NCI-H524 treated with DMSO at 0.1 percent for 48 hours (cell line): ENCODE data around the gene ABCB9.
"Not testable (repeated sequence)": the region's sequence is repeated elsewhere in the genome, so short reads cannot be mapped to it uniquely, and the experiment has no call there.

Experiments
- DNase-seq: peaks from one replicate; lab custom pipeline; 2025; lab: John Stamatoyannopoulos, UW

The ABCB9 gene

GRCh38 chr12:122965851-122966742, at the start of gene ABCB9:
TSS of gene ABCB9 (minus strand) at chr12:122966463. CDS start at chr12:122960235, 6,228 bp downstream.
- no peak for DNase-seq

DNA sequence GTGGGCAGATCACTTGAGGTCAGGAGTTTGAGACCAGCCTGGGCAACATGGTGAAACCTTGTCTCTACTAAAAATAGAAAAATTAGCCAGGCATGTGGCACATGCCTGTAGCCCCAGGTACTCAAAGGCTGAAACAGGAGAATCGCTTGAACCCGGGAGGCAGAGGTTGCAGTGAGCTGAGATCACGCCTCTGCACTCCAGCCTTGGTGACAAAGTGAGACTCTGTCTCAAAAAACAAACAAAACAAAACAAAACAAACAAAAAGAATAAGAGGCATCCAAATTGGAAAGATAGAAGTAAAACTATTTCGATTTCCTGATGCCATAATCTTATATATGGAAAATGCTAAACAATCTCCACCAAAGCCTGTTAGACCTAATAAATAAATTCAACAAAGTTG, 48.2 kb upstream of the ABCB9 start:
- DNase-seq = not testable (repeated sequence)

DNA sequence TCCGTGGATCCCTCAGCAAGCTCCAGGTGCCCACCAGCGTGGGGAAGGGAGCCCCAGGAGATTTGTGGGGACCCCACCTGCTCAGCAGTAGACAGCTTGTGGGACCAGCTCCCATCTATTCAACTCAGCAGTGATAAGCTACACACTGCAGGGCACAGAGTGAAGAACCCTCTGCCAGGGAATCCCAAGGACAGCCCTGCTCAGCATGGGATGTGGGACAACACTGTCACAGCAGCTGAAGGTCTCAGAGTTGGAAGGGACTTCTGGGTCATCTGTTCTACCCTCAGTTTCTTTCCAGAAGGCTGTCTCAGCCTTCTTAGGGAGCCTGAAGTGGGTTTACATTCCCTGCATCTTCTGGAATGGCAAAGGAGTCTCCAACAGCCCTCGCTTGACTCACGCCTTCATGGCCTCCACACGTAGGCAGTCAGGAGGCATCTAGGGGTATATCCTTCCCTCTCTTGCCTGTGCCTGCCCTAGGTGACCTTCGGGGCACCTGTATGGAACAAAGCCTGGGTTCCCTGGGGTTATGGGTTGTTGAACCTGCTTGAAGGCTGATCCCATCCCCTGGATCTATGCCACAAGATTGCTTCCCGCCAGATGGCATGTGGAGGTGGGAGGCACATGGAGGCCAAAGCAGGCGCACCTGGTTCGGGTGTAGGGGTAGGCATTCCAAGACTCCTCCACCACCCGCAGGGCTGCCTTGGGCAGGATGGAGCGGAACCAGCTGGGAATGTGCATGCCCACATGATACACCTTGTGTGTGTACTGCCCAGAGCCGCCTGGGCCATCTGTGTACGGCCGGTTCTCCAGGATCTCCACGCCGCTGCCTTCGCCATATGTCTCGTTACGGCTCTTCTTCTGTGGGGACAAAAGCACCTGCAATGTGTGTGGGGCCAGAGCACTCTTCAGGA, 47.2 kb upstream of the ABCB9 start:
- no peak for DNase-seq

GRCh38 chr12:123011701-123012100, 45.4 kb upstream of the ABCB9 start:
- DNase-seq = no peak

DNA sequence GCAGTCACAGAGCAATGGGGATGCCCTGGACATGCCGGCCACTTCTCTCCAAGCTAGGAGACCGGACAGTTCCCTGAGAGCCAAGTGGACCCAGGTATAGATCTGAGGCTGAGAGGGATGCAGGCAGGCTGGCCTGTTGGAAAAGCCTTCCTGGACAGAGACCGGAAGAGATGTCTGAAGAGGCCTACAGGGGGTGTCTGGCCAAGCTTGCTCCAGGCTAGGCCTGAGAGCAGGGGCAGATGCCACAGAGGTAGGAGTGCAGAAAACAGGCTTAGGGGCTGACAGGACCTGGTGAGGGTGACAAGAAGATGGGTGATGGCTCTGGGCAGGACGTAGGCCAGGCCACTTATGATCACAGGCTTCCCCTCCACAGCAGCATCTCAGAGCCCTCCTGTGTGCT, 44.4 kb upstream of the ABCB9 start:
- DNase-seq = no peak

DNA sequence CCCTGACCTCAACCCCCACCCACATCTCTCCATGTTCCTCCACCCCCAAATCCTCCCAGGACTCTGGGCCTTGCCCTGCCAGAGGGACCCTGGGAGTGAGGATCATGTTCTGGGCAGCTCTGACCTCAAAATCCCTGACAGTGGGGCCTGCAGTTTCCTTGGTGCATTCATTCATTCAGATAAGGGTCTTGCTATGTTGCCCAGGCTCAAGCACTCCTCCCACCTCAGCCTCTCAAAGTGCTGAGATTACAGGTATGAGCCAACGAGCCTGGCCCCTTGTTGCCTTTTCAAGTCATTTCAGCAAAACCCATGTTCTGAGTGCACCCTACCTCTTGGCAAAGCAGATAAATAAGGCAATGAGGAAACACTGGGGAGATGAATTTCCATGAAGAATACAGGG, 43.8 kb upstream of the ABCB9 start:
- DNase-seq = no peak

DNA sequence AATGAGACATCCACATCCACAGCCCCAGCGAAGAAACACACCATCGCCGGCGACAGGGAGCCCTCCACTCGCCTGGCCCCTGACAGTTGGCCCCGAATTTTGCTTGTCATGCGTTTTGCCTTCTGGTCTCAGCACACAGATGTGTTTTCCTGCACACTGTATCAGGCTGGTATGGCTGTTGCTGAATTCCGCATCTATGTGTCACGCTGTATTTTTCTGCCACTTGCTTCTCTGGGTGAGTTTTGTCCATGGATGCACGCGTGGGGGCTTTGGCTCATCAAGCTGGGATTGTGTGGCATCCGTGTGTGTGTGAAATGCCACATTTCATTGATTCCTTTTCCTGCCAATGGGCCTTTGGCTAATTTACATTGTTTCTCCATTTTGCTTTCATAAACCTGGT, 40.7 kb upstream of the ABCB9 start:
- DNase-seq = no peak

DNA sequence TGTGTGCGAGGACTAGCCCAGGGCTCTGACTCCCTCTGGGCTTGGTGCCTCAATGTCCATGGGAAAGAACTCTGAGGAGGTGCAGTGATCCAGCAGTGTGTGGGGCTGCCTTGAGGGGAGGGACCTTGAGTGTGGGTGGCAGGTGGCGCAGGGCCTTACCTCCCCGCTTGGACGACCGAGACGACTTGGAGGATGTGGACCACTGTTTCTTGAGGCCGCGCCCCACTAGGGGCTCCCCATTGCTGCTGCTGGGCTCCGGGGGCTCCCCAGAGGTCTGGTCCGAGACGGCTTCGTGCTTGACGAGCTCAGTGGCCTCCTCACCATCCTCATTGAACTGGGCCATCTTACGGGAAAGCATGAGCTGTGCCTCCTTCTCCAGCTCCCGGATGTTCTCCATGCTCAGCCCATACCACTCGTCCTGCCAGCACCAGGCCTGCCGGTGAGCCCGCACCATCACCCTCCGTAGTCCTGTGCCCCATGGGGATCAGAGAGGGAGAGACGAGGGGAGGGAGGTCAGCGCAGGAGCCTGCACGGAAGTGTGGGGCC, 38.9 kb upstream of the ABCB9 start:
- DNase-seq = no peak

- DNase-seq = no peak
Observed at GRCh38 chr12:123004287-123004686, 38.0 kb upstream of the ABCB9 start.

GRCh38 chr12:123003257-123003656, 37.0 kb upstream of the ABCB9 start:
- DNase-seq = no peak

DNA sequence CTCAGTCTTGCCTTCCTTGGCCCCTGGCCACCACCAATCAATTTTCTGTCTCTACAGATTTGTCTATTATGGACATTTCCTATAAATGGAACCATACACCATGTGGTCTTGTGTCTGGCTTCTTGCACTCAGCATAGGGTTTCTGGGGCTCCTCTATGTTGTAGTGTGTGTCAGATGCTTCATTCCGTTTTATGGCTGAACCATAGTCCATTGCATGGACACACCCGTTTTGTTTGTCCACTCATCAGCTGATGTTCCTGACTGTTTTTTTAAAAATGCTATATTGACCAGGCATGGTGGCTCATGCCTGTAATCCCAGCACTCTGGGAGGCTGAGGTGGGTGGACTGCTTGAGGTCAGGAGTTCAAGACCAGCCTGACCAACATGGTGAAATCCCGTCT, 35.2 kb upstream of the ABCB9 start:
- no peak for DNase-seq

- no peak for DNase-seq
Observed at GRCh38 chr12:123000578-123000977, 34.3 kb upstream of the ABCB9 start.

GRCh38 chr12:122999986-123000420, 33.7 kb upstream of the ABCB9 start:
- no peak for DNase-seq

GRCh38 chr12:122999196-122999946, 33.1 kb upstream of the ABCB9 start:
- DNase-seq = no peak

DNA sequence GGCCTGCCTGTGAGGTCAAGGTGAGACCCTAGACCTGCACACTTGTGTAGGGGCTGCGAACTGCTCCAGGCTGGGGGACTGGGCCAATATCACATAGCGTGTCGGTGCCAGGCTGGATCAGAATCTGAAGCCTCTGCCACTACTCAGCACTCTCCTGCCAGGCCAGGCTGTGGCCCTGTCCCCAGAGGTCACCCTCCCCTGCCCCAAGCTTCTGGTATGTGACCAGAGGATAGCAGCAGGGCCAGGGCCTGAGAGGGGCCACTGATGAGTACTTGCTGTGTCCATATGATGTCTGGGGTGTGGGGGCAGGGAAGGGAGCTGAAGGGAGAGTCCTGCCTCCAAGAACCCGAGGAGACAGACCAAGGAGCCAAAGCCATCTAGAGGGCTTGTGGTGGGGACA, 32.1 kb upstream of the ABCB9 start:
- no peak for DNase-seq

- DNase-seq = no peak
Observed at GRCh38 chr12:122997343-122998250, 31.3 kb upstream of the ABCB9 start.

- no peak for DNase-seq
Observed at GRCh38 chr12:122996621-122997342, 30.5 kb upstream of the ABCB9 start.

GRCh38 chr12:122996188-122996601, 29.9 kb upstream of the ABCB9 start:
- no peak for DNase-seq

GRCh38 chr12:122995503-122996187, 29.4 kb upstream of the ABCB9 start:
- no peak for DNase-seq
